AG04450 (cell line): Measurements from ENCODE around the gene CFAP20DC. TPM values are rescaled to one million over a fixed set of nuclear protein-coding genes. Genes with fewer than 3 reads are reported as not detected.
"Not testable (repeated sequence)": the region's sequence is repeated elsewhere in the genome, so short reads cannot be mapped to it uniquely, and the experiment has no call there.

ENCODE experiments used
- CTCF ChIA-PET: fragments of 300-600, 350-600 bp; formaldehyde crosslinking; extraction: SDS; loops from one replicate; lab custom pipeline; 2022; ENCODE audit warnings: antibody characterized with exemption, inconsistent platforms; lab: Charles Lee
- POLR2A ChIA-PET: fragments of 350-600 bp; formaldehyde crosslinking; extraction: SDS; loops from one replicate; lab custom pipeline; 2021; ENCODE audit warnings: antibody characterized with exemption, inconsistent platforms; lab: Yijun Ruan, JAX
- DNase-seq: peaks from one replicate; pipeline ENCODE4 v3.0.0-alpha.2; 2011; ENCODE audit warnings: low read depth, low spot score
- H3K27ac ChIP-seq: one replicate; pipeline ENCODE4 v1.5.1; 2012; ENCODE audit warnings: low read depth, low read length, control low read depth
- H3K27me3 ChIP-seq: one replicate; pipeline ENCODE4 v1.6.0; 2012; ENCODE audit warnings: low read length; ENCODE audit not compliant: control insufficient read depth, insufficient read depth
- H3K4me3 ChIP-seq: 2 replicates; pipeline ENCODE4 v1.5.1; 2011; ENCODE audit warnings: mild to moderate bottlenecking, low read depth, low read length, control low read depth
- H3K9me3 ChIP-seq: 2 replicates; pipeline ENCODE4 v1.5.1; 2012; ENCODE audit warnings: low read length; ENCODE audit not compliant: control insufficient read depth, insufficient read depth
- polyA minus RNA-seq: library from RNA; depleted of rRNA, polyadenylated mRNA; stranded (reverse); fragments of >200 nt; gene quantifications from 2 replicates; pipeline ENCODE4 v1.2.3, GENCODE V29; 2011; rRNA and poly(A)+ RNA removed
- polyA plus RNA-seq: library from polyadenylated mRNA; depleted of rRNA; stranded (reverse); fragments of >200 nt; gene quantifications from 2 replicates; pipeline ENCODE4 v1.2.3, GENCODE V29; 2011; rRNA removed
- TF ChIP-seq, protein P1 (sequence below): IDR thresholded peaks from 2 replicates; pipeline ENCODE4 v1.5.1; 2011; ENCODE audit warnings: low read depth, low read length, control low read depth, inconsistent platforms

Gene CFAP20DC
- polyA plus RNA-seq (2.1 and 3.5 TPM in 2 replicates), polyA minus RNA-seq (1.1 and 1.4 TPM in 2 replicates)

DNA sequence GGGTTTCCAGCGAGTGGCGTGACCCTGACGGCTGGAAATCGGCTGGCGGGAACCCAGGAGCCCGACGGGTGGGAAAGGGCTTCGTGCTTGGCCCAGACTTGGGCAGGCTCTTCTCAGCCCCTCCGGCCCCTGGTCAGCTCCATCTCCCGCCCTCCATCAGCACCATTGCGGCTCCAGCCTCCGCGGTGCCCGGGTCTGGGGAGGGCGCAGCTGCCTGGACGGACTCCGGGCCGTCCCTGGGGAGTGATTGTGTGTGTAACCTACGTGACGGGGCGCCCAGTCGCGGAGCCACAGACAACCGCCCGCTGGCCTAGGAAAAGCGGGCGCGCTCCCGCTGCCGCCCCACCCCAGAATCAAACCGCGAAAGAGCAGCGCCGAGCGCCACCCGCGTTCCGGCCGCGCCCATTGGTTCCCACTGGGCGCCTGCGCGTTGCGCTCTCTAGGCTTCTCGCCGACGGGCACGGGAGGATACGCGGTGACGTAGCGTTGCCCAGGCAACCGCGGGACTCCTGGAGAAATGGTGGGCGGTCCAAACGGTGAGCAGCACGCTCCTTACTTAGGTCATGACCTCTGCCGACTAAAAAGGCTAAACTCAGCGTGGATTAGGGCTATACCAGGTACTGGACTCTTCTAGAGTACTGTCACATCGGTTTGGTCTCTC is at the start of gene CFAP20DC:
TSS of gene CFAP20DC (minus strand) at position 355 of the 661 bp plus-strand sequence. CDS start 394 bp downstream, outside the sequence.
- TF ChIP-seq, protein P1, sequence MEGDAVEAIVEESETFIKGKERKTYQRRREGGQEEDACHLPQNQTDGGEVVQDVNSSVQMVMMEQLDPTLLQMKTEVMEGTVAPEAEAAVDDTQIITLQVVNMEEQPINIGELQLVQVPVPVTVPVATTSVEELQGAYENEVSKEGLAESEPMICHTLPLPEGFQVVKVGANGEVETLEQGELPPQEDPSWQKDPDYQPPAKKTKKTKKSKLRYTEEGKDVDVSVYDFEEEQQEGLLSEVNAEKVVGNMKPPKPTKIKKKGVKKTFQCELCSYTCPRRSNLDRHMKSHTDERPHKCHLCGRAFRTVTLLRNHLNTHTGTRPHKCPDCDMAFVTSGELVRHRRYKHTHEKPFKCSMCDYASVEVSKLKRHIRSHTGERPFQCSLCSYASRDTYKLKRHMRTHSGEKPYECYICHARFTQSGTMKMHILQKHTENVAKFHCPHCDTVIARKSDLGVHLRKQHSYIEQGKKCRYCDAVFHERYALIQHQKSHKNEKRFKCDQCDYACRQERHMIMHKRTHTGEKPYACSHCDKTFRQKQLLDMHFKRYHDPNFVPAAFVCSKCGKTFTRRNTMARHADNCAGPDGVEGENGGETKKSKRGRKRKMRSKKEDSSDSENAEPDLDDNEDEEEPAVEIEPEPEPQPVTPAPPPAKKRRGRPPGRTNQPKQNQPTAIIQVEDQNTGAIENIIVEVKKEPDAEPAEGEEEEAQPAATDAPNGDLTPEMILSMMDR = no peak
- Histone ChIP-seq H3K9me3 (peaks cover 3% of the 10 kb centered on the region; the same call in 1 of the 2 replicates), H3K4me3 (peak within 1 kb of the TSS; percentile 72), H3K27me3 (no peaks in the 10 kb centered on the region), H3K27ac (peak within 1 kb of the TSS; percentile 35)
- ChIA-PET CTCF (no interaction called here), POLR2A (no interaction called here)
- DNase-seq = peak; percentile 71

DNA sequence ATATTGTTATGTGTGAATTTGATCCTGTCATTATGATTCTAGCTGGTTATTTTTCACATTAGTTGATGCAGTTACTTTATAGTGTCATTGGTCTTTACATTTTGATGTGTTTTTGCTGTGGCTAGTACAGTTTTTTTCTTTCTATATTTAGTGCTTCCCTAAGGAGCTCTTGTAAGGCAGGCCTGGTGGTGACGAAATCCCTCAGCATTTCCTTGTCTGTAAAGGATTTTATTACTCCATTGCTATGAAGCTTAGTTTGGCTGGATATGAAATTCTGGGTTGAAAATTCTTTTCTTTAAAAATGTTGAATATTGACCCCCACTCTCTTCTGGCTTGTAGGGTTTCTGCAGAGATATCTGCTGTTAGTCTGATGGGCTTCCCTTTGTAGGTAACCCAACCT is 48.7 kb upstream of the CFAP20DC start:
- H3K9me3 ChIP-seq, H3K4me3 ChIP-seq, CTCF ChIA-PET, DNase-seq, H3K27ac ChIP-seq, H3K27me3 ChIP-seq, POLR2A ChIA-PET: not testable (repeated sequence)

DNA sequence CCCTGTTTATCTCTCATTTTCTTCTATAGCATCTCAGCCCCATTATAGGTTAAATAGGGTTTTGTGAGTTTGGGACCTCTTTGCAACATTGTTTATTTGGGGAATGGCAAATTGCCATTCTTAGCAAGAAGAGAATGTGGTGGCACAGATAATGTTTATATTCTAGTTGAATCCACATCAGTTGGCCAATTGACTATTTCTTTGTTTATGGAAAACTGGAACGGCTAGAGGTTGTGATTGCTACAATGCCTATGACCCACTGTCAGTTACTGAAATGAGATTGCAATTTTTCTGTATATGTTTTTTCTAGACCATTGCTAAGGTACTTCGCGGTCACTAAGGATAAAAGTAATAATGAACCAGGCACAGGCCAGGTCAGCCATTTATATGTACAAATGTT is 44.6 kb upstream of the CFAP20DC start:
- TF ChIP-seq, protein P1 = no peak
- no peak overlapping the region for H3K4me3 ChIP-seq

DNA sequence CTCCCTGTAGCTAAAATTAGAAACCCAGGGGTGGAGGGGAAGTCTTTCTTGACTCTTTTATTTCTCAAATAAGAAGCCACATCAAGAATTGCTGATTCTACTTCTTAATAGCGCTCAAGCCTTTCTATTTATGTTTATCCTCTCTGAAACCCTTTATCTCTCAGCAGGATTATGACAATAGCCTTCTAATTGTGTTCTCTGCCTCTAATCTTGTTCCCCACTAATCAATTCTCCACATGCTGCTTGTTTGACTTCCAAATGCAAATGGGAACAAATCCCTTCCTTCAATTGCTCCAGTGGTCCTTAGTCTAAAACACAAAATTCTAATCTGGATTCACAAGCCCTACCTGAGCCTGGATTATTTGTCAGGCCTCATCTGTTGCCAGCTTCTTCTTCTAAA is 43.7 kb upstream of the CFAP20DC start:
- ChIA-PET POLR2A (no interaction called here), CTCF (no interaction called here)
- Histone ChIP-seq H3K9me3 (no peaks in the 10 kb centered on the region), H3K4me3 (no peak overlapping the region), H3K27me3 (no peaks in the 10 kb centered on the region), H3K27ac (no peak overlapping the region)
- no peak for DNase-seq
- TF ChIP-seq, protein P1 = no peak

More for the DNA sequence above, 44.6 kb upstream of the CFAP20DC start:
- ChIA-PET CTCF (no interaction called here), POLR2A (no interaction called here)
- Histone ChIP-seq H3K9me3 (no peaks in the 10 kb centered on the region), H3K27ac (no peak overlapping the region), H3K27me3 (no peaks in the 10 kb centered on the region)
- DNase-seq = no peak

DNA sequence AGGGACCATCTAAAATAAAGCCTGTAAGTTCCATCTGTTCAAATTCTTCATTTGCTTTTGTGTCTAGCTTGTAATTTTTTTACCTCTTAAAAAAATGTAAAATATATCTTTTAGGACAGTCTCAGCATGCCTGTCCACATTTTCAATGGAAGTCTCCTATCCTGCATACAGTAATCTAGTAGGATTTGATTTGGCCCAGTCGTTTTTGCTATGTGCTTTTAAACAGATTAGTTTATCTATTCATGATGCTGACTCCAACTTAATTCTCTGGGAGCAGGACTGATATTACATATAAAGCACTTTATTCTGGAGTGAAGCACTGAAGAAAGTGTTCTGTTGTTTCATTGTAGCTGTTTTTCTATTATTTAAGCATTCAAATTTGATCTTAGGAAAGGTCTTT is 38.9 kb upstream of the CFAP20DC start:
- ChIA-PET CTCF (no interaction called here), POLR2A (no interaction called here)
- TF ChIP-seq, protein P1 = no peak
- DNase-seq = no peak
- no peak overlapping the region for H3K4me3 ChIP-seq
- no peaks in the 10 kb centered on the region for H3K27me3 ChIP-seq
- peaks cover 5% of the 10 kb centered on the region; the same call in 1 of the 2 replicates for H3K9me3 ChIP-seq
- no peak overlapping the region for H3K27ac ChIP-seq
